ENCODE data around the gene MAK.

The MAK gene

DNA sequence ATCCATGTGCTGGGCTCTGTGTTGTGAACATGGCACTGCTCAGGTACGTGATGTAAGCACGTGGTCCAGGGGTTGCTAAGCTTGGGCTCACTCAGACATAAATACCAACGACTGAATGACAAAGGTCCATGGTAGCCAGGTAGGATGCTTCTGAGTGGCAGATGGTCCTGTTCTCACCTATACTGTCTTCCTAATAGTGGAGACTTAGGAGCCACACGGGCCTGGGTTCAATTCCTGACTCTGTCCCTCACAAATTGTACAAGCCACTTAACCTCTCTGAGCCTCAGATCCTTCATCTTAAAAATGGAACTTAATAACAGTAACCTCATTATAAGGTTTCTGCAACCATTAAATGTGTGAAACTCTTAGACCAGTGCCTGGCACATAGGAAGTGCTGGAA is 36.7 kb upstream of the MAK start:
- no peak for DNase-seq
- no peaks in the 10 kb centered on the region for H3K4me1 ChIP-seq (ENCODE audit: low read length)
- H3K9ac ChIP-seq (ENCODE audit: low read length) = no peak overlapping the region
- no peak overlapping the region for H3K4me2 ChIP-seq (ENCODE audit: low read depth, low read length)
- no peak for TF ChIP-seq EZH2phosphoT487 (IDR thresholded peaks at IDR 0.05; ENCODE audit: low read length)
- TF ChIP-seq, protein P1, sequence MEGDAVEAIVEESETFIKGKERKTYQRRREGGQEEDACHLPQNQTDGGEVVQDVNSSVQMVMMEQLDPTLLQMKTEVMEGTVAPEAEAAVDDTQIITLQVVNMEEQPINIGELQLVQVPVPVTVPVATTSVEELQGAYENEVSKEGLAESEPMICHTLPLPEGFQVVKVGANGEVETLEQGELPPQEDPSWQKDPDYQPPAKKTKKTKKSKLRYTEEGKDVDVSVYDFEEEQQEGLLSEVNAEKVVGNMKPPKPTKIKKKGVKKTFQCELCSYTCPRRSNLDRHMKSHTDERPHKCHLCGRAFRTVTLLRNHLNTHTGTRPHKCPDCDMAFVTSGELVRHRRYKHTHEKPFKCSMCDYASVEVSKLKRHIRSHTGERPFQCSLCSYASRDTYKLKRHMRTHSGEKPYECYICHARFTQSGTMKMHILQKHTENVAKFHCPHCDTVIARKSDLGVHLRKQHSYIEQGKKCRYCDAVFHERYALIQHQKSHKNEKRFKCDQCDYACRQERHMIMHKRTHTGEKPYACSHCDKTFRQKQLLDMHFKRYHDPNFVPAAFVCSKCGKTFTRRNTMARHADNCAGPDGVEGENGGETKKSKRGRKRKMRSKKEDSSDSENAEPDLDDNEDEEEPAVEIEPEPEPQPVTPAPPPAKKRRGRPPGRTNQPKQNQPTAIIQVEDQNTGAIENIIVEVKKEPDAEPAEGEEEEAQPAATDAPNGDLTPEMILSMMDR (IDR thresholded peaks at IDR 0.05; ENCODE audit: low read length) = no peak
- no peak for TF ChIP-seq EZH2 (optimal IDR thresholded peaks at IDR 0.05; ENCODE audit: low read depth, low read length)
- H3K79me2 ChIP-seq (ENCODE audit: low read length) = no peaks in the 10 kb centered on the region
- H2AFZ ChIP-seq (ENCODE audit: low read length) = no peak overlapping the region
- H3K27me3 ChIP-seq (replicated peaks; ENCODE audit: insufficient read depth, low read length) = no peaks in the 10 kb centered on the region
- no peaks in the 10 kb centered on the region for H3K36me3 ChIP-seq (replicated peaks; ENCODE audit: insufficient read depth, low read length)
- no peaks in the 10 kb centered on the region for H3K9me3 ChIP-seq (replicated peaks; ENCODE audit: insufficient read depth, low read length)
- no peaks in the 10 kb centered on the region for H3K9me2 ChIP-seq (replicated peaks; ENCODE audit: insufficient read depth, low read length)
- no peaks in the 10 kb centered on the region for H4K20me1 ChIP-seq (ENCODE audit: insufficient read depth, low read length)
- H3K27ac ChIP-seq (ENCODE audit: low read length) = no peak overlapping the region
- H3F3A ChIP-seq (ENCODE audit: insufficient read depth, low read length) = no peaks in the 10 kb centered on the region
- no peak overlapping the region for H3K4me3 ChIP-seq (ENCODE audit: low read length)

DNA sequence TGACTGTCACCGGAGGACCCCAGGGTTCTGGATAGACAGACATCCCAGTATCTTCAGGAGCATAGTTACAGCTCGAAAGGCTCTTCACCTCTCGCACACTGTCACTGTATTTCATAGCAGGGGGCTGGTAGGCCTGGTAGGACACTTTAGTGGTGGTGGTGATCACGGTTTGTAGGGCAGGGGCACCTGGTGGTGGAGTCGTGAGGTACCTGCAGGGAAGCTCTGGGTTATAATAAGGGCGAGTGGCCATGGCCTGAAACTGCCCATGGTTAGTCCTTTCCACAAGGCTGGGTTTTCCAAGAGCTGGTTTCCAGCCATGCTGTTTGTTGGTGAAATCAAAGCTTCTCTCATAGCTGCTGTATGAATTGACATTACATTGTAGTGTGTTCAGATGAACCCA is 35.9 kb upstream of the MAK start:
- no peaks in the 10 kb centered on the region for H3K9me3 ChIP-seq (replicated peaks; ENCODE audit: insufficient read depth, low read length)
- no peaks in the 10 kb centered on the region for H3K4me1 ChIP-seq (ENCODE audit: low read length)
- H2AFZ ChIP-seq (ENCODE audit: low read length) = no peak overlapping the region
- H3K36me3 ChIP-seq (replicated peaks; ENCODE audit: insufficient read depth, low read length) = no peaks in the 10 kb centered on the region
- H3K27ac ChIP-seq (ENCODE audit: low read length) = no peak overlapping the region
- no peaks in the 10 kb centered on the region for H3K27me3 ChIP-seq (replicated peaks; ENCODE audit: insufficient read depth, low read length)
- TF ChIP-seq EZH2 (optimal IDR thresholded peaks at IDR 0.05; ENCODE audit: low read depth, low read length) (no peak), EZH2phosphoT487 (IDR thresholded peaks at IDR 0.05; ENCODE audit: low read length) (no peak)
- TF ChIP-seq, protein P1 (IDR thresholded peaks at IDR 0.05; ENCODE audit: low read length) = no peak
- no peak overlapping the region for H3K4me3 ChIP-seq (ENCODE audit: low read length)
- no peaks in the 10 kb centered on the region for H4K20me1 ChIP-seq (ENCODE audit: insufficient read depth, low read length)
- DNase-seq = no peak
- H3K79me2 ChIP-seq (ENCODE audit: low read length) = no peaks in the 10 kb centered on the region
- H3K9ac ChIP-seq (ENCODE audit: low read length) = no peak overlapping the region
- no peaks in the 10 kb centered on the region for H3F3A ChIP-seq (ENCODE audit: insufficient read depth, low read length)
- no peaks in the 10 kb centered on the region for H3K9me2 ChIP-seq (replicated peaks; ENCODE audit: insufficient read depth, low read length)
- no peak overlapping the region for H3K4me2 ChIP-seq (ENCODE audit: low read depth, low read length)

DNA sequence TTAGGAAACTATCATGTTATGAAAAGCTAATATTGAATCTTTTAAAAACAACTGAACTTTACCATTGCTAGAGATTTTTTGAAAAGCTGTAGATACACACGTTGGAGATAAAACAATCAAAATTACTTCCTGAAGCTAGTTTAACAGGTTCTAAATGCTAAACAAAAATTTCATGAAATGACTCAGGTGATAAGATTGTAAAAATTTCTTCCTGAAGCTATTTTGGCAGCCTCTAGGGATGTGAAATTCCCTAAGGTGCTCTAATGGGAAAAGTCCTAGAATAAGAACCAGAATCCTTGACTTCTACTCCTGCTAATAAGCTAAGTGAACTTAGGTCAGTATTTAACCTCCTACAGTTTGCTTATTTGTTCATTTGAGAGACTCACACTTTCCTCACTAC is 35.0 kb upstream of the MAK start:
- no peak overlapping the region for H3K27ac ChIP-seq (ENCODE audit: low read length)
- H3K36me3 ChIP-seq (replicated peaks; ENCODE audit: insufficient read depth, low read length) = no peaks in the 10 kb centered on the region
- no peaks in the 10 kb centered on the region for H3K9me2 ChIP-seq (replicated peaks; ENCODE audit: insufficient read depth, low read length)
- no peaks in the 10 kb centered on the region for H3F3A ChIP-seq (ENCODE audit: insufficient read depth, low read length)
- no peak overlapping the region for H3K4me3 ChIP-seq (ENCODE audit: low read length)
- no peak overlapping the region for H2AFZ ChIP-seq (ENCODE audit: low read length)
- H3K9me3 ChIP-seq (replicated peaks; ENCODE audit: insufficient read depth, low read length) = no peaks in the 10 kb centered on the region
- no peaks in the 10 kb centered on the region for H3K4me1 ChIP-seq (ENCODE audit: low read length)
- H4K20me1 ChIP-seq (ENCODE audit: insufficient read depth, low read length) = no peaks in the 10 kb centered on the region
- no peaks in the 10 kb centered on the region for H3K79me2 ChIP-seq (ENCODE audit: low read length)
- DNase-seq = no peak
- H3K9ac ChIP-seq (ENCODE audit: low read length) = no peak overlapping the region
- no peak overlapping the region for H3K4me2 ChIP-seq (ENCODE audit: low read depth, low read length)
- TF ChIP-seq EZH2 (optimal IDR thresholded peaks at IDR 0.05; ENCODE audit: low read depth, low read length) = no peak
- TF ChIP-seq, protein P1 (IDR thresholded peaks at IDR 0.05; ENCODE audit: low read length) = no peak
- no peak for TF ChIP-seq EZH2phosphoT487 (IDR thresholded peaks at IDR 0.05; ENCODE audit: low read length)
- H3K27me3 ChIP-seq (replicated peaks; ENCODE audit: insufficient read depth, low read length) = no peaks in the 10 kb centered on the region

Data from MM.1S (cell line).